H1 (cell line): ENCODE data around the gene NOS1AP.

Experiments
- CEBPB ChIP-seq: IDR thresholded peaks from 2 replicates; pipeline ENCODE4 v1.6.1; 2012; ENCODE audit warnings: low read depth, low read length
- CHD7 ChIP-seq: fragments of 300-600 bp; sonication (generic); IDR thresholded peaks from 2 replicates; pipeline ENCODE4 v1.7.1; 2012; ENCODE audit warnings: low read length, moderate library complexity, mild to moderate bottlenecking, inconsistent platforms; ENCODE audit not compliant: insufficient replicate concordance
- CTCF ChIP-seq, 3 experiments: IDR thresholded peaks; 1 replicate in 2 of 3; 2 replicates in 1 of 3; pipeline versions ENCODE4 v1.5.1 to v1.6.1; 2011; ENCODE audit warnings: low read length in 3 of 3, mild to moderate bottlenecking in 3 of 3, inconsistent platforms in 2 of 3, low read depth in 1 of 3, moderate library complexity in 1 of 3; ENCODE audit not compliant: insufficient read depth in 1 of 3; ENCODE audit errors: control extremely low read depth in 1 of 3
- EP300 ChIP-seq, 2 experiments: IDR thresholded peaks; 1 replicate in 1 of 2; 2 replicates in 1 of 2; pipeline ENCODE4 v1.6.1; 2011 to 2012; ENCODE audit warnings: low read depth in 2 of 2, low read length in 2 of 2, mild to moderate bottlenecking in 2 of 2, borderline replicate concordance in 1 of 2, inconsistent platforms in 1 of 2, moderate library complexity in 1 of 2
- EZH2 ChIP-seq: fragments of 200-600 bp; sonication (generic); IDR thresholded peaks from 2 replicates; pipeline ENCODE4 v1.7.1; 2012; ENCODE audit warnings: low read depth, mild to moderate bottlenecking, moderate library complexity, low read length, inconsistent platforms; ENCODE audit not compliant: severe bottlenecking

GRCh38 chr1:162349635-162350330 lies 280.3 kb downstream of the NOS1AP start:
- TF ChIP-seq CTCF (IDR thresholded peaks at IDR 0.05; ENCODE audit: control extremely low read depth in 1 of 3, insufficient read depth in 1 of 3, low read depth in 1 of 3, low read length in 3 of 3): no peak
- TF ChIP-seq CEBPB: no peak
- no peak for TF ChIP-seq EZH2
- no peak for TF ChIP-seq CHD7
- no peak for TF ChIP-seq EP300 (IDR thresholded peaks at IDR 0.05; ENCODE audit: borderline replicate concordance in 1 of 2, low read depth in 2 of 2, low read length in 2 of 2)
